NT2/D1 (cell line): ENCODE results near the gene CLIP4.

Source experiments
- DNase-seq: peaks from one replicate; pipeline ENCODE4 v3.0.0-alpha.2; 2011; ENCODE audit warnings: low read depth, low spot score
- H3K27me3 ChIP-seq: 2 replicates; pipeline ENCODE4 v1.6.0; 2011; ENCODE audit warnings: mild to moderate bottlenecking; ENCODE audit not compliant: insufficient read length, insufficient read depth
- H3K36me3 ChIP-seq: 2 replicates; pipeline ENCODE4 v1.6.1; 2011; ENCODE audit warnings: mild to moderate bottlenecking, low read length, mixed read lengths; ENCODE audit not compliant: insufficient read depth, insufficient read length
- H3K4me1 ChIP-seq: 2 replicates; pipeline ENCODE4 v1.5.1; 2011; ENCODE audit not compliant: insufficient read depth, insufficient read length
- H3K4me3 ChIP-seq: 2 replicates; pipeline ENCODE4 v1.5.1; 2011; ENCODE audit warnings: low read depth; ENCODE audit not compliant: insufficient read length
- H3K9ac ChIP-seq: 2 replicates; pipeline ENCODE4 v1.6.0; 2011; ENCODE audit warnings: low read depth; ENCODE audit not compliant: insufficient read length
- H3K9me3 ChIP-seq: 2 replicates; pipeline ENCODE4 v1.5.1; 2011; ENCODE audit warnings: mild to moderate bottlenecking, low read length; ENCODE audit not compliant: insufficient read depth
- SUZ12 ChIP-seq: IDR thresholded peaks from 2 replicates; pipeline ENCODE4 v1.6.1; 2011; ENCODE audit not compliant: insufficient read length, insufficient read depth; ENCODE audit errors: extremely low read depth
- YY1 ChIP-seq: IDR thresholded peaks from 2 replicates; pipeline ENCODE4 v1.6.1; 2011; ENCODE audit not compliant: insufficient read length, insufficient read depth
- ZNF274 ChIP-seq: IDR thresholded peaks from 2 replicates; pipeline ENCODE4 v1.6.1; 2011; ENCODE audit warnings: mild to moderate bottlenecking, low read depth, low read length

CLIP4 gene

GRCh38 chr2:29227935-29228675, 112.9 kb downstream of the CLIP4 start:
- no peaks in the 10 kb centered on the region for H3K4me1 ChIP-seq
- no peak overlapping the region for H3K4me3 ChIP-seq
- H3K9me3 ChIP-seq: no peaks in the 10 kb centered on the region
- no peak overlapping the region for H3K9ac ChIP-seq
- TF ChIP-seq SUZ12: no peak
- TF ChIP-seq ZNF274: no peak
- DNase-seq: no peak
- H3K36me3 ChIP-seq: no peaks in the 10 kb centered on the region
- no peaks in the 10 kb centered on the region for H3K27me3 ChIP-seq

DNA sequence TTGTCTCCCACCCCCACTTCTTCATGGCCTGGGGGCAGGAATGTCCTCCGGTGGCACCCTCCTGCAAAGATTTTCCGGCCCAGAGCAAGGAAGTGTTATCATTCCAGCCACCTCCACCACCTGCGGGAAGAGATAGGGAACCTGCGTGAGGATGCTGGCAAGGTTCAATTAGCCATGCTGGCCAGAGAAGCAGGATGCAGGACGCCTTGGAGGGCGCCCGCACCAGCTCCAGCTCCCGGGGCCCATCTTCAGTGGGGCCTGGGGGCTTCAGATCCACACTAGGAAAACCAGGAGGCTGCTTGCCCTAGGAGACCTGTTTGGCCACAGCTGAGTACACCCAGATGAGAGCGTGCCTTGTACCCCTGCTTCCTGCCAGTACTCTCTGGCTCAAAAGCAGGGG, 113.7 kb downstream of the CLIP4 start:
- Histone ChIP-seq H3K4me1 (no peaks in the 10 kb centered on the region), H3K27me3 (no peaks in the 10 kb centered on the region), H3K9ac (no peak overlapping the region), H3K9me3 (no peaks in the 10 kb centered on the region), H3K4me3 (no peak overlapping the region), H3K36me3 (no peaks in the 10 kb centered on the region)
- DNase-seq: no peak
- TF ChIP-seq YY1: no peak
- TF ChIP-seq ZNF274: no peak
- TF ChIP-seq SUZ12: no peak

DNA sequence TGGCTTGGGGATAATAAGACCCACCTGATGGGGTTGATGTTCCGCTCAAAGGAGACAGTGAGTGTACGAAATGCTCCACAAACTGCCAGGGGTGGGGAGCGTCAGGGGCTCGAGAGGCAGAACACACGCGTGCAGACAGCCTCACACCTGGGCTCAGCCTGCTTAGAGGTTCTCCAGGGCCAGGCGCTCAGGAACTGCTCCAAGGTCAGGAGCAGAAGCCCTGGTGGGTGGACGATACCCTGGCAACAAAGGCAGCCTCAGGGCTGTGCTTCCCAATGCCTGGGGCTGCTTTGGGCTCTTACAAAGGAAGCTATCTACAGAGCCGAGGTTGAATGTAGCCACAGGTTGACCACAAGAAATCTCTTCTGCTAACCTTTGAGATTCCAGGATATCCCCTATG, 114.4 kb downstream of the CLIP4 start:
- Histone ChIP-seq H3K4me1 (no peaks in the 10 kb centered on the region), H3K9ac (no peak overlapping the region), H3K27me3 (no peaks in the 10 kb centered on the region), H3K4me3 (no peak overlapping the region), H3K36me3 (no peaks in the 10 kb centered on the region), H3K9me3 (no peaks in the 10 kb centered on the region)
- DNase-seq: no peak
- TF ChIP-seq YY1: no peak
- no peak for TF ChIP-seq SUZ12
- TF ChIP-seq ZNF274: no peak

- Histone ChIP-seq H3K27me3 (no peaks in the 10 kb centered on the region), H3K4me1 (no peaks in the 10 kb centered on the region), H3K9ac (no peak overlapping the region), H3K9me3 (no peaks in the 10 kb centered on the region), H3K4me3 (no peak overlapping the region), H3K36me3 (no peaks in the 10 kb centered on the region)
- no peak for DNase-seq
- no peak for TF ChIP-seq YY1
- no peak for TF ChIP-seq ZNF274
- no peak for TF ChIP-seq SUZ12
Observed at GRCh38 chr2:29232041-29232440, 116.8 kb downstream of the CLIP4 start.

DNA sequence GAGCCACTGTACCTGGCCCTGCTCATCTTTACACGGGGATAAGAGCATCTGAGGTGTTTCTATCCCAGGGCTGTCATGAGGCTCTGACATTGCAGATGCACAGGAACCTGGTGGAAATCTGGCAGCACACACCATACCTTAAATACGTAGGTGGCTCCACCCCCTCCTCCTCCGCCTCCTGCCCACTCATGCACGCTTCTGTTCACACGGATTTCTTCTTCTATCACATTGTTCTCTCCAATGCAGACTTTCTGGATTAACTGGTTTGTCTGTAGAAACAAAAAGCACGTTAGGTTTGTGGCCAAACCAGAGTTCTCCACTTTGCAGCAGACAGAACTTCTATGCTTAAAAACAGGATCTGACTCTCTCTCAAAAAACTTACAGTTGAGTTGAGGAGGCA, 118.2 kb downstream of the CLIP4 start:
- Histone ChIP-seq H3K4me1 (no peaks in the 10 kb centered on the region), H3K27me3 (no peaks in the 10 kb centered on the region), H3K9ac (no peak overlapping the region), H3K36me3 (no peaks in the 10 kb centered on the region), H3K9me3 (no peaks in the 10 kb centered on the region), H3K4me3 (no peak overlapping the region)
- TF ChIP-seq SUZ12 (no peak), ZNF274 (no peak), YY1 (no peak)
- no peak for DNase-seq

DNA sequence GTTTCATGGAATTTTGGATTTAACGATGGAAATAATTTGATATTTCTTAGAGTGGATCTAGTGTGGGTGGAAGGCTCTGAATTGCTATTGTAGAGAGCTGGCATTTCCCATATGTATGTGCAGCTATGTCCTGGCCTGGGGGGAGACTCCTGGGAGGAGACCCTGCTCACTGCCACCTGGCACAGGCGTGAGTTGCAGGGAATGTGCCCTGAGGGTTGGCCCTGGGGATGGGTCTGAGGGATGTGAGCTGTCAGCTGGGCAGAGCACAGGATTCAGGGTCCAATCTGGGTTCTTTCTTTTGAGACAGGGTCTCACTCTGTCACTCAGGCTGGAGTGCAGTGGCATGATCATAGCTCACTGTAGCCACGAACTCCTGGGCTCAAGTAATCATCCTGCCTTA, 120.2 kb downstream of the CLIP4 start:
- no peak for DNase-seq
- Histone ChIP-seq H3K9me3 (no peaks in the 10 kb centered on the region), H3K27me3 (no peaks in the 10 kb centered on the region), H3K4me1 (peaks cover 2% of the 10 kb centered on the region), H3K9ac (no peak overlapping the region), H3K36me3 (no peaks in the 10 kb centered on the region), H3K4me3 (no peak overlapping the region)
- no peak for TF ChIP-seq SUZ12

GRCh38 chr2:29236074-29236473, 120.9 kb downstream of the CLIP4 start:
- Histone ChIP-seq H3K9ac (no peak overlapping the region), H3K4me3 (no peak overlapping the region), H3K4me1 (peaks cover 2% of the 10 kb centered on the region), H3K36me3 (no peaks in the 10 kb centered on the region), H3K27me3 (no peaks in the 10 kb centered on the region), H3K9me3 (no peaks in the 10 kb centered on the region)
- no peak for DNase-seq
- TF ChIP-seq SUZ12 (no peak), YY1 (no peak), ZNF274 (no peak)

- Histone ChIP-seq H3K36me3 (no peaks in the 10 kb centered on the region), H3K27me3 (no peaks in the 10 kb centered on the region), H3K4me1 (peaks cover 2% of the 10 kb centered on the region), H3K9ac (no peak overlapping the region), H3K4me3 (no peak overlapping the region), H3K9me3 (no peaks in the 10 kb centered on the region)
- TF ChIP-seq YY1: no peak
- TF ChIP-seq ZNF274: no peak
- TF ChIP-seq SUZ12: no peak
- DNase-seq: peak; percentile 30
Observed at GRCh38 chr2:29238497-29238896, 123.3 kb downstream of the CLIP4 start.
